ENCODE data around the gene TRAPPC11.
"Not testable (repeated sequence)": the region's sequence is repeated elsewhere in the genome, so short reads cannot be mapped to it uniquely, and the experiment has no call there.

The TRAPPC11 gene

DNA sequence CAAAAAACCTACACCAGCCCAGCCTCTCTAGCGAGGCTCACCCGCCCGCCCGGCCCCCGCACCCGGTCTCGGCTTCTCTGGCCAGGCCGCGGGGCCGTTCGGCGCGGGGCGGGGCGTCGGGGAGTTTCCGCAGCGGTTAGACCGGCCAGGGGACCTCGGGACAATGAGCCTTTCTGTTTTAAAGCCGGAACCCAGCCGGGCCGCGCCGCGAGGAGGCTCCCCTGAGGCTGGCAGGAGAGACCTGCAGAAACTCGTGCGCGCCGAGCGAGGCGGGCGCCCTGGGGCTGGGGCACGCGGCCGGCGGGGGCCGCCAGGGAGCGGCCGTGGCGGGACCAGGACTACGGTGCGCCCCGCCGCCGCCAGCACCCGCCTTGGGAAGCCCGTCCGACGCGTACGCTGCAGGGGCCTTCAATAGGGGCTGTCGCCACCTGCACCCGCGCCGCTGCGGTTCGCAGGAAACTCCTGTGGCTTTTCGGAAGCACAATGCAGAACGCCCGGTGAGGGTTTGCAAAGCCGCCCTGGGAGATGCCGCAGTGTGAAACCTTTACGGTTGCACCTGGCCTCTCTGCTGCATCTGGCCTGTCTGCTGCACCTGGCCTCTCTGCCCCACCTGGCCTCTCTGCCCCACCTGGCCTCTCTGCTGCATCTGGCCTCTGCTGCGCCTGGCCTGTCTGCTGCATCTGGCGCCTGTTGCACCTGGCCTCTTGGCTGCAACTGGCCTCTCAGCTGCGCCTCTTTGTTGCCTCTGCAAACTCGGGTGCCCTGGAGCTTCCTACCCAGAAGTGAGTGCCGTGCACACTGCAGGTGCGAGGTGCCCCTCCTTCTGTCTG, 63.9 kb downstream of the TRAPPC11 start:
- no peak for DNase-seq

DNA sequence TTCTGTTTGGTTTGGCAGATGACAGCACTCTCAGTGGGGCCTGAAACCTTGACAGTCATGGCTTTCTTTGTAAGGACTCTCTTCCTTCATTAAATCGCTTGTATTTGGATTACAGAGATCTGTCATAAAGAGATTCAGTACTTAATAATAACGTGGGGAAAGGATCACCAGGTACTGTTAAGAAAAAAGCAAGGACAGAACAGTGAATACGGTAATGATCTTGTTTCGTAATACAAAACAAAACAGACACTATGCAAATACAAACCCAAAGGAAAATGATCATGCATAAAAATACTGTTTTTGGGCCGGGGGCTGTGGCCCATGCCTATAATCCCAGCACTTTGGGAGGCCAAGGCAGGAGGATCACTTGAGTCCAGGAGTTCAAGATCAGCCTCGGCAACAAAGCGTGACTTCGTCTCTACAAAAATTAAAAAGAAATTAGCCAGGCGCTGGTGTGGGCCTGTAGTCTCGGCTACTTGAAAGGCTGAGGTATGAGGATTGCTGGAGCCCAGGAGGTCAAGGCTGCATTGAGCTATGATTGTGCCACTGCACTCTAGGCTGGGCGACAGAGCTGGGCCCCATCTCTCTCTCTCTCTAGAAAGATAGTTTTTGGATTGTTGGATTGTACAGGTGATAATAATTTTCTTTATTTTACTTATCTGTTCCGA, 64.6 kb downstream of the TRAPPC11 start:
- no peak for DNase-seq

DNA sequence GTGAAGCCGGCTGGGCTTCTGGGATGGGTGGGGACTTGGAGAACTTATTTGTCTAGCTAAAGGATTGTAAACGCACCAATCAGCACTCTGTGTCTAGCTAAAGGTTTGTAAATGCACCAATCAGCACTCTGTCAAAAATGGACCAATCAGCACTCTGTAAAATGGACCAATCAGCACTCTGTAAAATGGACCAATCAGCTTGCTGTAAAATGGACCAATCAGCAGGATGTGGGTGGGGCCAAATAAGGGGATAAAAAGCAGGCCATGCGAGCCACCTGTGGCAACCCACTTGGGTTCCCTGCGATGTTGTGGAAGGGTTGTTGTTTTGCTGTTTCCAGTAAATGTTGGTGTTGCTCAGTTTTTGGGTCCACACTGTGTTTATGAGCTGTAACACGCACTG, 66.5 kb downstream of the TRAPPC11 start:
- DNase-seq, result not testable (repeated sequence)

DNA sequence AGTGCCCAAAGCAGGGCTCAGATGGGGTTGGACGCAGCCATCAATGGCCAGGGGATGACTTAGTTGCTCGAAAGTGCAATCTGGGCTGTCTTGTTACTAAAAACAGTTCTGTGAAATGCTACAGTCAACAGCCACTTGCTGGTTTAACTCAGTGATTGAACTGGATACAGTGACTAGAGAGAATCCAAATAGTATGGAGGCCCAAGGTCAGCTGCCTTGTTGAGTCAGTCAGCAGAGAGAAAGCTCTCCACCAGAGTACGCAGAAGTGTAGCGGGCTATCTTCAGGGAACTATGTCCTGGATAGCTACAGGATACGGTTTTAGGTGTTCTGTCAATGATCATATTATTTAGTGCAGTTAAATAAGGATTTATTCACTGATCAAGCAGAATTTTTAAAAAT, 68.4 kb downstream of the TRAPPC11 start:
- no peak for DNase-seq

DNA sequence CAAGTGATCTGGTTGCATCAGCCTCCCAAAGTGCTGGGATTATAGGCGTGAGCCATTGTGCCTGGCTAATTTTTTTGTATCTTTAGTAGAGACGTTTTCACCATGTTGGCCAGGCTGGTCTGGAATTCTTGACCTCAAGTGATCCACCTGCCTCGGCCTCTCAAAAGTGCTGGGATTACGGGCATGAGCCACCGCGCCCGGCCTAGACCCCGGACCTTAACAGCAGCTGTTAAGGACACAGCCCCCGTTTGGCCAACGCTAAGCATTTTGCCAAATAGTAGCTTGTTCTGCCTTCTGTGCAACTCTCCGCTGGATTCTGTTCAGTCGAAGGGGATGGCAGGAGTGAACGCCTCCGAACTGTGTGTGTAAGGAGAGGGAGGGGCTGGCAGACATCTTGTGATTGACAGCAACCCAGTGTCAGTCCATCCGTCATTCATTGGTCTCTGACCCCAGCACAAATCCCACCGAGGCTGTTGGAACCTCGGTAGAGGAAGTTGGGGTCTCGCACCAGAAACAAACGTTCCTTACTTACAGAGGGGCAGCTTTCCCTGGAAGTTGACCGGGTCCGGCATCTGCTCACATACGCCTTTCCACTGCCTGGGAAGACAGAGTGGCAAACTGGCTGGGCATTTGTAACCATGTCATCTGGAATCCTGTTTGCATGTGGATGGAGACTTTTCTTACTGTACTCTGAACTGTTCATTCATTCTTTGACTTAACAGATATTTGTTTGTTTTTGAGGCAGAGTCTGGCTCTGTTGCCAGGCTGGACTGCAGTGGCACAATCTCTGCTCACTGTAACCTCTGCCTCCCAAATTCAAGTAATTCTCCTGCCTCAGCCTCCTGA, 69.4 kb downstream of the TRAPPC11 start:
- DNase-seq, result no peak

DNA sequence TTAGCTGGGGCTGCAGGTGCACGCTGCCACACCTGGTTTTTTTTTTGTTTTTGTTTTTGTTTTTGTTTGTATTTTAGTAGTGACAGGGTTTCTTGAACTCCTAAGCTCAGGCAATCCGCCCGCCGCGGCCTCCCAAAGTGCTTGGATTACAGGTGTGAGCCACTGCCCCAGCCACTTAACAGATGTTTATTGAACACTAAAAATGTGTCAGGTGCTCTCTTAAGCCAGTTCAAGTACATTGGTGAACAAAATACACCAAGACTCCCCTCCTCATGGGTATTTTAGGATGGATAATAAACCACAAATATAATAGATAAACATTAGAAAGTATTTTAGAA, 69.9 kb downstream of the TRAPPC11 start:
- no peak for DNase-seq

DNA sequence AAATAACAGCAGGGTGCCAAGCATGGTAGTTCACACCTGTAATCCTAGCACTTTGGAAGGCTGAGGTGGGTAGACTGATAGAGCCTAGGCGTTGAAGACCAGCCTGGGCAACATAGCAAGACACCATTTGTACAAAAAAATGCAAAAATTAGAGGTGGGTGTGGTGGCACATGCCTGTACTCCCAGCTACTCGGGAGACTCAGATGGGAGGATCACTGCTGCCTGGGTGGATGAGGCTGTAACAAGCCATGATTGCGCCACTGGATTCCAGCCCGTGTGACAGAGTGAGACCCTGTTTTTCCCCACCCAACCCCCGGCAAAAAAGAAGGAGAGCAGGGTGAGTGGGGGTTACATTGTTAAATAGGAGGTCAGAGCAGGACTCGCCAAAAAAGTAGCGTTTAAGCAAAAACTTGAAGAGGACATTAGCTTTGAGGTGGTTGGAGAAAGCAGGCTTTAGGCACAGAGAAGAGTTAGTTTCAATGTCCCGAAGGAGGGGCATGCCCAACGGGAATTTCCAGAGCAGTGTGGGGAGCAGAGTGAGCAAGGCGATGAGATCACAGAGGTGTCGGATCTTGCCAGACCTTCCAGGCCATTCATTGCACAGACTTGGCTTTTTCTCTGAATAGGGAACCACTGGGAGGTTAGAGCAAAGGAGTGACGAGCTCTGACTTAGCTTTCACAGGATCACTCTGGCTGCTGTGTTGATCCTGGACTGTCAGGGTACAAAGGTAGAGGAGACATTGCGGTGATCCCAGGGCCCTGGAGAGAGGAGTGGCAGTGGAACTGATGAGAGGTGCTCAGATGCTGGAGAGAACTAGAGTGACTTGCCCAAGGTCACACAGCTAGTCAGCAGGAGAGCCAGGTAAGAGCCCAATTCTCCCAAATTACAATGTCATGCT, 70.6 kb downstream of the TRAPPC11 start:
- no peak for DNase-seq

DNA sequence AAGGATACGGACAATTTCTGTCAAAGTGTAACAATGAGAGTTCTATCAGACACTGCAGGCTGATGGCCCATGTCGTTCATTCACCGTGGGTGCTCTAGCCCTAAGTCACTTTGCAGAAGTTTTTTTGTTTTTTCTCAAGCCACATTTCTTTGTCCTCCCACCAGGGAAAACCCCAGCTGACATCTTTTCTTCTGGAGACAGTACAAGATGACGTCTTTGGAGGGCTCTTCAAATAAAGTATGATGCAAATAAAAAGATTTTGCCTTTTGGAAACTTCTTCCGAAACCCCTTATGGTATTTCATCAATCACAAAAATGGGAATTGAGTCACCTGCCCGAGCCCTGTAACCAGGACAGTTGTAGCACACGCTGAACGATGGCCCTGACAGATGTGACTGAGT, 73.2 kb downstream of the TRAPPC11 start:
- DNase-seq, result no peak

DNA sequence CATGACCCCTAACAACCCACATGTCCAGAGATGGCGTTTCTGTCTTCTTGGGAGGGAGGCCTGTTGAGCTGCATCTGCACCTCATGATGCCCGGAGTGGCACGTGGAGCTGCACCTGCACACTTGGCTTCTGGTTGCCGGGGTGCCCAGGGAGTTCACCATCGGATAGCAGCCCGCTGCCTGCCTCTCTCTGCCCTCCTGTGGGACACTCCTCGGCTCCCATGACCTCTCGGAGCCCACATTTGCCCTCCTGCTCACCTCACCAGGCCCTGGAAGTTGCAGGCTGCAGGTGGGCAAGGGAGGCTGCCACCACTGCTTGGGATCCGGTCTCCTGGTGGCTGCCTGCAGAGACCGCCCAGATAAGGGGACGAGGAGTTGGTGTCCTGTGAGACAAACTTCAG, 74.1 kb downstream of the TRAPPC11 start:
- DNase-seq, result no peak

DNA sequence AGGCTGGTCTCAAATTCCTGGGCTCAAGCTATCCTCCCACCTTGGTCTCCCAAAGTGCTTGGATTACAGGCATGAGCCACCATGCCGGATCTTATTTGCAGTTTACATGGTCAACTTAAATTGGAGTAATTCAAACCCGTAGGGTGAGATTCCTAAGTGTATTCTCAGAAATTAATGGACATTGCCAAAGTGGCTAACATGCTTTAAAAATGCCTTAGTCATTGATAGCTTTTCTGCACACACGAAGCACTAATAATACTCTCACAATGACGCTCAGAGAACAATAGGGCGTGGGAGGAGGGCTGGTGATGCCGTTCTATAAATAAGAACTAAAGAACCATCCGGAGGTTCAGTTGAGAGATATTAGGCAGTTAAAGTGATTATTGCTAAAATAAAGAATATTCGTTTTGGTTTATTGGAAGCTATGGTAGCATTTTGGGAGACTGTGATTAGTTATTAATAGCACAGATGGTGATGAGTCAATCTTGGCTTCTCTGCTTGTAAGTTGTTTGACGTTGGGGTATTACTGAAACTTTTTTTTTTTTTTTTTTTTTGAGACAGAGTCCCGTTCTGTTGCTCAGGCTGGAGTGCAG, 79.1 kb downstream of the TRAPPC11 start:
- DNase-seq, result no peak

DNA sequence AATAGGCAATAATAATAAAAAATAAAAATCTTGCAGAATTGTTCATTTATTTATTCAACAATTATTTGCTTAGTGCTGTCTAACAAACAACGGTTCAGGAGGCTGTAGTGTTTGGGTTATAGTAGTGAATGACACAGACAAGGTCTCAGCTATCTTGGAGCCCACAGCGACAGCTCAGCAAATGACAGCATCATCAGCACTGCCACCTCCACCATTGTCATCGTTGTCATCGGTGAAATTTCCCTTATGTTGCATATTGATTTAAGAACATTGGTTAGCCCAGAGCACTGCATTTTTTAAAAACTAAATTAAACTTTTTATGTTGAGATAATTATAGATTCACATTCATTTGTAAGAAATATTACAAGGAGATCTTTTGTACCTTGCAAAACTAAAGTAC, 79.9 kb downstream of the TRAPPC11 start:
- no peak for DNase-seq

DNA sequence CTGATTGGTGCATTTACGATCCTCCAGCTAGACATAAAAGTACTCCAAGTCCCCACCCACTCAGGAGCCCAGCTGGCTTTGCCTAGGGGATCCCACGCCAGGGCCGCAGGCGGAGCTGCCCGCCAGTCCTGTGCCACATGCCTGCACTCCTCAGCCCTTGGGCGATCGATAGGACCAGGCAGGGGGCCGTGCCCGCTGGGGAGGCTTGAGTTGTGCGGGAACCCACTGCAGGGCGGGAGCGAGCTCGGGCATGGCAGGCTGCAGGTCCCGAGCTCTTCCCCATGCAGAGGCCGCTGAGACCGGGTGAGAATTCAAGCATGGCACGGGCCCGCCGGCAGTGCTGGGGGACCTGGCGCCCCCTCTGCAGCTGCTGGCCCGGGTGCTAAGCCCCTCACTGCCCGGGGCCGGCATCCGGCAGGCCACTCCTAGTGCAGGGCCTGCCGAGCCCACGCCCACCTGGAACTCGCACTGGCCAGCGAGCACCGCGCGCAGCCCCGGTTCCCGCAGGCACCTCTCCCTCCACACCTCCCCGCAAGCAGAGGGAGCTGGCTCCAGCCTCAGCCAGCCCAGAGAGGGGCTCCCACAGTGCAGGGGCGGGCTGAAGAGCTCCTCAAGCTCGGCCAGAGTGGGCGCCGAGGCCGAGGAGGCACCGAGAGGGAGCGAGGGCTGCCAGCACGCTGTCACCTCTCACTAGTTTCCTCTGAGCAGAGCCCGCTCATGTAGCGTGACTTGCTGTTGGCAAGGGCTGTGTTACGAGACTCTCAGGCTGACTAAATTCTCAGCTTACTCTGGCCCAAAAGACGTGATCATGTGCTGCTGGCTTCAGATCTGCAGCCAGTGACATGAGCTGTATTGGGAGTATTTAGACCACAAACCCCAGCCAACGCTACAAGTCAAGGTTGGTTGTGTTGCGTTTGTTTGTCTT, 87.5 kb downstream of the TRAPPC11 start:
- no peak for DNase-seq

DNA sequence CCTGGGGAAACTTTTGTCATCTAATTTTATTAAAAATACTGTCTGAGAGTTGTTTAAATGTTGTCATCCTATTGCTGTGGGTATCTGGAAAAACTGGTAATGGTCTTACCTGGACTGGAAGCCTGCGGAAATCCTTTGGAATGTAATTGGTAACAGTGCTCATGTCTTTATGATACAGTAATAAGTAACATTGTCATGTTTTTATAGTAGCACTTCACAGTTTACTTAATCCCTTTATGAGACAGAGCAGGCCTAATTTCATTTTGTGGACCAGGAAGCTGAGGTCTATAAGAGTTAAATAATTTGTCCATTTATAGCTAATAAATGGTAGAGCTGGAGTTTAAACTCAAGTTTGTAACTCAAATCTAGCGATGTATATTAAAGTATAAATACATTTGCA, 88.3 kb downstream of the TRAPPC11 start:
- DNase-seq, result no peak

DNA sequence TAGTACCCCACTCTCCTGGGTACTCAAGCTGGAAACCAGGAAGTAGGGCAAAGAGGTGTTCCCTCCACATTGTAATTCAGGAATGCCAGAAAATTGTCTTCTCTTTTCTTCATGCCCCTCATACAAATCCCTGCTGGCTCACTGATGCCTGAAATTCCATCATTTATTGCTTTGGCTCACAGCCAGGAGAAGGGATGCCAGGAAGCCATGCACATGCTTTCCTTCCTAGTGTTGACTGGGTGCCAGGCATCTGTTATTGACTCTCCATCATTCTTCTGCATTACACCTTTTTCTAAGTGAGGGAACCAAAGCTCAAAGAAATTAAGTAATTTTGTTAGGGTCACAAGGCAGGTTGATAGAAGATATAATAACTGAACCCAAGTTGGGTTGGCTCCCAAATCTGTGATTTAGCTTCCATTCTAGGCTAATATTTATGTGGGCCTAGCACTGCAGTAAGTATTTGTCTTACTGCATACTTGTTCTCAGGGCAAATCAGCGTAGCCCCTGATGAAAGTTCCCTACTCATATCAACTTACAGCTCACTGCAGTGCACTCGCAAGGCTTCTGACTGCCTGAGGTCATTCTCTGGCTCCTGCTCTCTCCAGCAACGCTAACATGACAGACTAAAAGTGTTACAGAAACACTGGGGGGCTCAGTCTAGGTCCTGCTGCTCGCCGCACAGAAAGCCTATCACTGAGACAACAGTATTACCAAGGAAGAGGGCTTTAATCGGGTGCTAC, 89.0 kb downstream of the TRAPPC11 start:
- DNase-seq, result no peak

DNA sequence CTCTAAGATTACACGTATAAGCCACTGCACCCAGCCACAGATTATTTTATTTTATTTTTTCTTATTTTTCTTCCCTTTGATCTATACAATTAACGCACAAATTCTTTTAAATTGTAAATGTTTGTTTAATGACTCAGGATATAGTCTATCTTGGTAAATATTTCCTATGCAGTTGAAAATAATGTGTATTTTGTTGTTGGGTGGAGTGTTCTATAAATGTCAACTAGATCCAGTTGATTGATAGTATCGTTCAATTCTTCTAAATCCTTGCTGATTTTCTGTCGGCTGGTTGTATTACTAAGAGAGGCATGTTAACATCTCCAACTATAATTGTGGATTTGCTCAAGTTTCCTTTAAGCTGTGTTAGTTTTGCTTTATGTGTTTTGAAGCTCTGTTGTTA, 92.0 kb downstream of the TRAPPC11 start:
- no peak for DNase-seq

DNA sequence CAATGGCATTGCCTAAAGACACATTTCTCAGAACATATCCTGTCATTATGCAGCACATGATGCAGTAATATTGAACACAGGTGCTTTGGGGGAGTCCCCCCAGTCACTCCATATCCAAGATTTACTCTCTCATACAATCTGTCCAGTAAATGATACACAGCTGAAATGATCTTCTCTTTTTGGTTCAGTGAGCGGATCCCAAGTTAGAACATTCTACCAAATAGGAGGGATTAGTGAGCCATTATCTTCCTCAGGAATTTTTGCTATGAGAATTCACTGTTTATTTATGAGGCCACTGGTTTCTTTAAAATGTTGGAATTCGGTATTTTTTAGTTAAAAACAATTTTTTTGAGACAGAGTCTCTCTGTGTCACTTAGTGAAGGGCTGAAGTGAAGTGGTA, 96.5 kb downstream of the TRAPPC11 start:
- DNase-seq, result no peak

DNA sequence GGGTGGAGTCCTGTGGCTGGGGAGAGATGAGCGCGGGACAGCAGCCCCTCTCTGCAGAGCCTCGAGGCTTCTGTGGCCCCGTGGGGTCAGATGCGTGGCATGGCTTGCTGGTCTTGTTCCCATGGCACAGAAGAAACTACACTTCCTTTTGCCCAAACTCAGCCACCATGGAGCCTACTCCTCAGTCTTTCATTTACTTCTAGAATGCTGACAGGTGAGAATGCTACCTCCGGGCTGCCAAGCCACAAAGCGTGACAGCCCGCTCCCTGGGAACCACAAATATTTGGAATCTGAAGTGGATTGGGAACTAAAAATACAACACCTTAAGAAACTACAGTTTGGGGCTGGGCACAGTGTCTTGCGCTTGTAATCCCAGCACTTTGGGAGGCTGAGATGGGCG, 98.0 kb downstream of the TRAPPC11 start:
- no peak for DNase-seq

DNA sequence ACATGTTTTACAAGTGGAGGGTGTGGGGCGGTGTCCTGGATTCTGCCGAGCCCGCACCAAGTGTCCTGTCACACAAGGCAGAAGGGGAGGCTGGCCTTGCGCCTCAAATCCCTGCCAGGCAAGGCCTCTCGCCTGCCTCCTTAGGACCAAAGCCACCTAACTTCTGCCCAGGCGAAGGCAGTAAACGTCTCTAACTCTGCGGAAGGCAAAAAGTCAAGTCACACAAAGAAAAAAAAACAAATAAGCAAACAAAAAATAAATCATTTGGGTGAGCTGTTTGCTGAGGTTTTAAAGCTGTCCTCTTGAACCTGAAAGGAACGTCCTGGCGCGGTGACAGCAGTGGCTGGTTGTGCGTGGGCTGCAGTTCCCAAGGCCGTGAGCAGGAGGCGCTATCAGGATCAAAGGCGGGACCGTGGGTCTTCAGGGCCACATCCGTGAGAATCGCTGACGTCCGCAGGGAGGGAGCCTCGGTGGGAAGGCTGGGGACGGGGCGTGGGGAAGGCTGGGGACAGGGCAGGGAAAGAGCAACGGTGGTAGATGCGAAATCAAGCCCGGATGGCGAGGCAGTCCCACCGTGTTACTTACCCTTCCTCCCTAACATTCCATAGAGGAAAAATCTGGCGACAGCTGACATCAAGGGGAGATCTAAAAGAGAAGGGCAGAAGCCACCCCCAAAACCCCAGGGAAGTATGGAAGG, 99.1 kb downstream of the TRAPPC11 start:
- no peak for DNase-seq

DNA sequence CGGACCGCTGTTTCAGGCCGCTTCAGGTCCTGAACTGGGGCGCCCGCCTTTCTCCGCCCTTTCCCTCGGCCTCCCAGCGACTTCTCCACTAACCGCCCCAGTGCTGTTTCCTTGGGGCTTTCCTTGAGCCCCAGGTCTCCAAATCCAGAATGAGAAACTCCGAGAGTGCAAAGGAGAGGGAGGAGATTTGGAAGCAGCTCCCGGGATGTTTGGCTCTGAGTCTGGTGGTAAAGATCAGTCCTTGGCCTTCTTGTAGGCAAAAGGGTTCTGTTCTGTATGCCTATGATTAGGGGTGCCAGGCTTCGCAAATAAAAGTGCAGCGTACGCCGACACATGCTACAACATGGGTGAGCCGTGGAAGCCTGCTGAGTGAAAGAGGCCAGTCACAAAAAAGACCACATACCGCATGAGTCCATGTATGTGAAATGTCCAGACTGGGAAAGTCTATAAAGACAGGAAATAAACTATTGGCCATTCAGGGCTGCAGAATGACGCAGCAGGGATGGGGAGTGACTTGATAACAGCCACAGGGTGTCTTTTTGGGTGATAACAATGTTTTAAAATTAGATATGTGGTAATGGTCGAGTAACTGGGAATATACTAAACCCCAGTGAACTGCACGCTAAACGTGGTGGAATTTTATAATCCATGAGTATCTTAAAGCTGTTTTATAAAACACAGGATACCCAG, 99.8 kb downstream of the TRAPPC11 start:
- DNase-seq, result no peak

All from cortex of kidney (tissue), 1 donor.